ENCODE measurements around the gene STARD10.
A peak's percentile ranks its signal among the peaks of the same experiment; 100 is the strongest.
"Not testable (repeated sequence)": the region's sequence is repeated elsewhere in the genome, so short reads cannot be mapped to it uniquely, and the experiment has no call there.

The STARD10 gene

GRCh38 chr11:72825661-72826060 is 31.8 kb upstream of the STARD10 start:
- DNase-seq: no peak

GRCh38 chr11:72824811-72825505 is 31.1 kb upstream of the STARD10 start:
- DNase-seq: no peak

- no peak for DNase-seq
Measured at GRCh38 chr11:72824020-72824419, 30.2 kb upstream of the STARD10 start.

GRCh38 chr11:72823105-72823804 is 29.4 kb upstream of the STARD10 start:
- DNase-seq: no peak

- DNase-seq: peak; percentile 94
Measured at GRCh38 chr11:72821920-72822799, 28.3 kb upstream of the STARD10 start.

- DNase-seq: peak; percentile 44
Measured at GRCh38 chr11:72821221-72821919, 27.5 kb upstream of the STARD10 start.

- DNase-seq: no peak
Measured at GRCh38 chr11:72820439-72821139, 26.7 kb upstream of the STARD10 start.

- DNase-seq: no peak
Measured at GRCh38 chr11:72818971-72819370, 25.1 kb upstream of the STARD10 start.

- no peak for DNase-seq
Measured at GRCh38 chr11:72817966-72818365, 24.1 kb upstream of the STARD10 start.

GRCh38 chr11:72816404-72816990 is 22.6 kb upstream of the STARD10 start:
- DNase-seq: no peak

- no peak for DNase-seq
Measured at GRCh38 chr11:72815110-72815618, 21.3 kb upstream of the STARD10 start.

GRCh38 chr11:72814286-72815109 is 20.7 kb upstream of the STARD10 start, which contains the start of gene ATG16L2:
TSS of gene ATG16L2 (plus strand) at chr11:72814411. CDS start at chr11:72814446, 35 bp downstream.
- DNase-seq: peak; percentile 87

- peak; percentile 82 for DNase-seq
Measured at GRCh38 chr11:72813740-72814285, 20.0 kb upstream of the STARD10 start.

GRCh38 chr11:72812967-72813739 is 19.3 kb upstream of the STARD10 start:
- DNase-seq: peak; percentile 39

- DNase-seq: peak; percentile 64
Measured at GRCh38 chr11:72812604-72812966, 18.7 kb upstream of the STARD10 start.

- DNase-seq: not testable (repeated sequence)
Measured at GRCh38 chr11:72811686-72812085, 17.8 kb upstream of the STARD10 start.

GRCh38 chr11:72808331-72808798 is 14.5 kb upstream of the STARD10 start:
- DNase-seq: no peak

GRCh38 chr11:72807792-72808191 is 13.9 kb upstream of the STARD10 start:
- DNase-seq: no peak

GRCh38 chr11:72807021-72807693 is 13.3 kb upstream of the STARD10 start:
- DNase-seq: no peak

Data from NCI-H345 (cell line).